Measurements from ENCODE around the gene SEC63.
"Not testable (repeated sequence)": the region's sequence is repeated elsewhere in the genome, so short reads cannot be mapped to it uniquely, and the experiment has no call there.

The SEC63 gene

GRCh38 chr6:107871976-107872375, 86.0 kb downstream of the SEC63 start:
- H3K4me3 ChIP-seq (ENCODE audit: low read length): no peak overlapping the region
- no peak for DNase-seq (ENCODE audit: low read depth)
- no peak for TF ChIP-seq CTCF (conservative IDR thresholded peaks at IDR 0.05; ENCODE audit: low read depth, low read length)

- DNase-seq (ENCODE audit: low read depth); H3K4me3 ChIP-seq (ENCODE audit: low read length): not testable (repeated sequence)
Observed at GRCh38 chr6:107871512-107871911, 86.5 kb downstream of the SEC63 start.

GRCh38 chr6:107871016-107871415, 87.0 kb downstream of the SEC63 start:
- no peak for DNase-seq (ENCODE audit: low read depth)
- no peak for TF ChIP-seq CTCF (conservative IDR thresholded peaks at IDR 0.05; ENCODE audit: low read depth, low read length)
- no peak overlapping the region for H3K4me3 ChIP-seq (ENCODE audit: low read length)

- no peak overlapping the region for H3K4me3 ChIP-seq (ENCODE audit: low read length)
- no peak for DNase-seq (ENCODE audit: low read depth)
- no peak for TF ChIP-seq CTCF (conservative IDR thresholded peaks at IDR 0.05; ENCODE audit: low read depth, low read length)
Observed at GRCh38 chr6:107870381-107870780, 87.6 kb downstream of the SEC63 start.

GRCh38 chr6:107869871-107870270, 88.1 kb downstream of the SEC63 start:
- DNase-seq (ENCODE audit: low read depth): no peak
- no peak overlapping the region for H3K4me3 ChIP-seq (ENCODE audit: low read length)
- peak; percentile 16 for TF ChIP-seq CTCF (conservative IDR thresholded peaks at IDR 0.05; ENCODE audit: low read depth, low read length)

GRCh38 chr6:107868867-107869611, 89.0 kb downstream of the SEC63 start:
- H3K4me3 ChIP-seq (ENCODE audit: low read length): no peak overlapping the region
- no peak for DNase-seq (ENCODE audit: low read depth)
- TF ChIP-seq CTCF (conservative IDR thresholded peaks at IDR 0.05; ENCODE audit: low read depth, low read length): no peak

- no peak for TF ChIP-seq CTCF (conservative IDR thresholded peaks at IDR 0.05; ENCODE audit: low read depth, low read length)
- DNase-seq (ENCODE audit: low read depth): no peak
- no peak overlapping the region for H3K4me3 ChIP-seq (ENCODE audit: low read length)
Observed at GRCh38 chr6:107867302-107867615, 90.7 kb downstream of the SEC63 start.
